ENCODE measurements around the gene KRTAP5-9. TPM values are rescaled to one million over a fixed set of nuclear protein-coding genes. Genes with fewer than 3 reads are reported as not detected.

Gene KRTAP5-9
- total RNA-seq, 4 donors from 2014 or later = 1.3 to 2.0 TPM; not detected in 2

- Histone ChIP-seq H3K4me1 (no peaks in the 10 kb centered on the region), H3K27me3 (no peaks in the 10 kb centered on the region), H3K4me3 (no peak overlapping the region), H3K36me3 (no peaks in the 10 kb centered on the region), H3K9me3 (no peaks in the 10 kb centered on the region), H3K27ac (no peak overlapping the region)
- TF ChIP-seq POLR2A (IDR thresholded peaks at IDR 0.05) = no peak
- no peak for DNase-seq
These were observed 6.8 kb downstream of the KRTAP5-9 start for GRCh38 chr11:71554996-71555395.

DNA sequence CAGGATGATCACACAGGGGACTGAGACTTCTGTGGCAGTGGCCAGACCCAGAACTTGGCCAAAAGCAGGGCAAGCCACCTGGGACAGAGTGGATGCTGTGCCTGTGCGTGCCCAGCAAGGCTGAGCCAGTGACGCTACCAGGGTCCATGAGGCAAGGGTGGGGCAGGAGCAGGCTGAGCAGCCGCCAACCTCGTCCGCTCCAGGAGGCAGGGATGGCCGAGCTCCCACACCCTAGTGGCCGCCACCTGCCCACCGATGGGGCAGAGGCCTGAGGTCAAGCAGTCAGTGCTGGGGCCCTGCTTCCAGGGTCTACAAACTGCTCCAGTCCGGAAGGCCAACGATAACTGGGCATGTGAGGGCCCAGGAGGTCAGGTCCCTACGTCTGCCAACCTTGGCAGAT, 7.3 kb downstream of the KRTAP5-9 start:
- Histone ChIP-seq H3K36me3 (no peaks in the 10 kb centered on the region), H3K4me1 (no peaks in the 10 kb centered on the region)

GRCh38 chr11:71556018-71556417, 7.8 kb downstream of the KRTAP5-9 start:
- H3K4me3 ChIP-seq = no peak overlapping the region
- no peaks in the 10 kb centered on the region for H3K4me1 ChIP-seq
- no peaks in the 10 kb centered on the region for H3K36me3 ChIP-seq
- no peaks in the 10 kb centered on the region for H3K27me3 ChIP-seq
- TF ChIP-seq CTCF (IDR thresholded peaks at IDR 0.05) (no peak), POLR2A (IDR thresholded peaks at IDR 0.05) (no peak)
- no peak for DNase-seq
- no peak overlapping the region for H3K27ac ChIP-seq
- H3K9me3 ChIP-seq = no peaks in the 10 kb centered on the region

More for the DNA sequence above, 7.3 kb downstream of the KRTAP5-9 start:
- H3K9me3 ChIP-seq = no peaks in the 10 kb centered on the region
- H3K27ac ChIP-seq = no peak overlapping the region
- no peak for DNase-seq
- no peaks in the 10 kb centered on the region for H3K27me3 ChIP-seq
- TF ChIP-seq POLR2A (IDR thresholded peaks at IDR 0.05) = no peak
- no peak for TF ChIP-seq CTCF (IDR thresholded peaks at IDR 0.05)
- H3K4me3 ChIP-seq = no peak overlapping the region

DNA sequence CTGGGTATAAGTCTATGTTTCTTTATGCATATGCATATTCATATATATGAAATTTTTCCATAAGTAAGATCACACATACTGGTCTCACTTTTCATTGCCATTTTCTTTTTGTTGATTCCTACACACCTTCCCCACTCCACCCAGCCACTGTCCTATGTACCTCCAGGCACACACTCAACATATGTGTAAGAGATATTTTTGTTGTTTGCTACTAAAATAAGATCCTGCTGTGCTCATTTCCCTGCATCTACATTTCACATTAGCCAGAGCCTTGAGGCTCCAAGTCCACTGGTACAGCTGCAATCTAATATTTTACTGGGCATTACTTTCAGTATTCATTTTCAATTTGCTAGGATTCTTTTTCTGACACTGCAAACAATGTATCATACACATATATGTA, 9.0 kb downstream of the KRTAP5-9 start:
- Histone ChIP-seq H3K4me3 (no peak overlapping the region), H3K36me3 (no peaks in the 10 kb centered on the region), H3K9me3 (no peaks in the 10 kb centered on the region), H3K4me1 (no peaks in the 10 kb centered on the region), H3K27ac (no peak overlapping the region), H3K27me3 (no peaks in the 10 kb centered on the region)
- TF ChIP-seq CTCF (IDR thresholded peaks at IDR 0.05) (no peak), POLR2A (IDR thresholded peaks at IDR 0.05) (no peak)
- DNase-seq = no peak

DNA sequence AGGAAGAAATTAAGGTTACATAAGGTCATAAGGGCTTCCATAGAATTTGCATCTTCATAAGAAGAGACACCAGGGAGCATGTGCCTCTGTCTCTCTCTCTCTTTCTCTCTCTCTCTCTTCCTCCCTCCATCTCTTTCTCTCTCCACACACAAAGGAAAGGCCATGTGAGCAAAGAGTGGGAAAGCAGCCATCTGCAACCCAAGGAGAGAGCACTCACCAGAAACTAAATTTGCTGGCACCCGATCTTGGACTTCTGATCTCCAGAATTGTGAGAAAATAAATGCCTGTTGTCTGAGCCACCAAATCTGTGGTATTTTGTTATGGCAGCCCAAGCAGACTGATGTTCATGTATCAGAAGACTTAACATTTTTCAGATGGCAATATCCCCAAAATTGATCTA, 10.8 kb downstream of the KRTAP5-9 start:
- H3K4me1 ChIP-seq = no peaks in the 10 kb centered on the region
- no peaks in the 10 kb centered on the region for H3K36me3 ChIP-seq
- H3K4me3 ChIP-seq = no peak overlapping the region
- H3K9me3 ChIP-seq = no peaks in the 10 kb centered on the region
- no peak for DNase-seq
- no peaks in the 10 kb centered on the region for H3K27me3 ChIP-seq
- TF ChIP-seq CTCF (IDR thresholded peaks at IDR 0.05) = no peak
- TF ChIP-seq POLR2A (IDR thresholded peaks at IDR 0.05) = no peak
- H3K27ac ChIP-seq = no peak overlapping the region

GRCh38 chr11:71562120-71562519, 13.9 kb downstream of the KRTAP5-9 start:
- no peaks in the 10 kb centered on the region for H3K27me3 ChIP-seq
- no peak overlapping the region for H3K4me3 ChIP-seq
- H3K9me3 ChIP-seq = no peaks in the 10 kb centered on the region
- H3K27ac ChIP-seq = no peak overlapping the region
- H3K36me3 ChIP-seq = no peaks in the 10 kb centered on the region
- no peaks in the 10 kb centered on the region for H3K4me1 ChIP-seq
- TF ChIP-seq CTCF (IDR thresholded peaks at IDR 0.05) = no peak
- TF ChIP-seq POLR2A (IDR thresholded peaks at IDR 0.05) = no peak
- DNase-seq = no peak
